ENCODE data around the gene CD48. TPM values are rescaled to one million over a fixed set of nuclear protein-coding genes. Genes with fewer than 3 reads are reported as not detected.

CD48 gene
- total RNA-seq, 1 experiment from 2014 or later: 0.20 TPM

DNA sequence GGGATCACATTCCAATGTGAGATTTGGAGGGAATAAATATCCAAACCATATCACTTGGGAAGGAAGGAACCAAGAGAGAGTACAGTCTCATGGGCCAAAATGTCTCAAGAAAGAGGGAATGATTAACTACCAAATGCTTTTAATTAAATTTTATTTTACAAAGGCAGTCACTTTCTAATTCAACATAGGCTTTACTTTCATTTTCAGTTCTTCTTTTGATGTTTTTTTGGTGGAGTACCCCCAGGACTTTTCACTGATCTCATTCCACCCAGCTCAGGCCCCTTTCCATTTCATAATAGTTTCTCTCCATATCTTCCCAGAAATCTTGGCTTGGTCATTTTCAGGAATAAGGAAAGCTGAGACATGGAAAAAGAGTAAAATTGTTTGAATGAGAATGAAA, 22.3 kb upstream of the CD48 start:
- TF ChIP-seq RAD21 (IDR thresholded peaks at IDR 0.05; ENCODE audit: low read depth): no peak
- TF ChIP-seq CEBPB (IDR thresholded peaks at IDR 0.05; ENCODE audit: low read depth): no peak
- TF ChIP-seq CBX3 (IDR thresholded peaks at IDR 0.05; ENCODE audit: low read depth): no peak
- no peak for TF ChIP-seq REST (IDR thresholded peaks at IDR 0.05; ENCODE audit: low read depth)
- TF ChIP-seq ZFX (IDR thresholded peaks at IDR 0.05): no peak
- no peak for TF ChIP-seq ZBTB33 (IDR thresholded peaks at IDR 0.05; ENCODE audit: extremely low read depth, insufficient replicate concordance, low read length)
- no peak for TF ChIP-seq ELF1 (IDR thresholded peaks at IDR 0.05; ENCODE audit: borderline replicate concordance, low read depth)
- TF ChIP-seq, protein P1, sequence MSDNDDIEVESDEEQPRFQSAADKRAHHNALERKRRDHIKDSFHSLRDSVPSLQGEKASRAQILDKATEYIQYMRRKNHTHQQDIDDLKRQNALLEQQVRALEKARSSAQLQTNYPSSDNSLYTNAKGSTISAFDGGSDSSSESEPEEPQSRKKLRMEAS (IDR thresholded peaks at IDR 0.05): no peak
- H3K4me1 ChIP-seq (ENCODE audit: control insufficient read depth in 1 of 2, insufficient read depth in 2 of 2, low read length in 2 of 2): peaks cover 0 to under 1% of the 10 kb centered on the region in 2 experiments; a peak in 1 of 4 replicates
- no TSS peak for BruUV-seq (replicated peaks)
- H3K9me2 ChIP-seq (ENCODE audit: insufficient read depth): no peaks in the 10 kb centered on the region
- H3K27ac ChIP-seq (ENCODE audit: low read depth, low read length): no peak overlapping the region
- no peaks in the 10 kb centered on the region for H3K79me2 ChIP-seq (ENCODE audit: insufficient read depth, low read length)
- H3K27me3 ChIP-seq (ENCODE audit: insufficient read depth, low read length): no peaks in the 10 kb centered on the region
- H3K9me3 ChIP-seq (ENCODE audit: control insufficient read depth in 1 of 2, insufficient read depth in 1 of 2, low read depth in 1 of 2, low read length in 2 of 2): no peaks in the 10 kb centered on the region
- H3K4me2 ChIP-seq (ENCODE audit: low read length): no peak overlapping the region
- no peak for ATAC-seq
- H3K36me3 ChIP-seq (ENCODE audit: control insufficient read depth in 1 of 2, insufficient read depth in 2 of 2, low read length in 2 of 2): no peaks in the 10 kb centered on the region
- no peak for DNase-seq (ENCODE audit: low read depth, low spot score)
- ChIA-PET POLR2A (no interaction called here), CTCF (no interaction called here), RAD21 (ENCODE audit: low non-redundant PET in 1 of 2, low total read pairs in 2 of 2, uncharacterized antibody in 2 of 2, unreplicated experiment in 2 of 2) (no interaction called here)
- no peaks in the 10 kb centered on the region for H4K20me1 ChIP-seq (ENCODE audit: insufficient read depth)
- H3K4me3 ChIP-seq (replicated peaks in 1 of 2; ENCODE audit: low read depth in 1 of 2, low read length in 2 of 2): no peak overlapping the region
- no peak overlapping the region for H3K9ac ChIP-seq (ENCODE audit: low read length)
- intact Hi-C loops (cut with micrococcal nuclease): no loop called here
- no peak overlapping the region for H2AFZ ChIP-seq (ENCODE audit: low read depth, low read length, poor library complexity, severe bottlenecking)
